ENCODE results near the gene FIS1.
"Not testable (repeated sequence)": the region's sequence is repeated elsewhere in the genome, so short reads cannot be mapped to it uniquely, and the experiment has no call there.

DNA sequence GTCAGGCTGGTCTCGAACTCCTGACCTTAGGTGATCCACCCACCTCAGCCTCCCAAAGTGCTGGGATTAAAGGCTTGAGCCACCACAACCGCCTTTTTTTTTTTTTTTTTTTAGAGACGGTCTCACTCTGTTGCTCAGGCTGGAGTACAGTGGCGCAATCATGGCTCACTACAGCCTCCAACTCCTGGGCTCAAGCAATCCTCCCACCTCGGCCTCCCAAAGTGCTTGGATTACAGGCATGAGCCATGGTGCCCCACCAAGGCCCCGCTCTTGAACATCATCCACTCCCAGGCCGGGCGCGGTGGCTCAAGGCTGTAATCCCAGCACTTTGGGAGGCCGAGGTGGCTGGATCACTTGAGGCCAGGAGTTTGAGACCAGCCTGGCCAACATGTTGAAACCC lies 45.4 kb downstream of the FIS1 start:
- TF ChIP-seq, protein P1, sequence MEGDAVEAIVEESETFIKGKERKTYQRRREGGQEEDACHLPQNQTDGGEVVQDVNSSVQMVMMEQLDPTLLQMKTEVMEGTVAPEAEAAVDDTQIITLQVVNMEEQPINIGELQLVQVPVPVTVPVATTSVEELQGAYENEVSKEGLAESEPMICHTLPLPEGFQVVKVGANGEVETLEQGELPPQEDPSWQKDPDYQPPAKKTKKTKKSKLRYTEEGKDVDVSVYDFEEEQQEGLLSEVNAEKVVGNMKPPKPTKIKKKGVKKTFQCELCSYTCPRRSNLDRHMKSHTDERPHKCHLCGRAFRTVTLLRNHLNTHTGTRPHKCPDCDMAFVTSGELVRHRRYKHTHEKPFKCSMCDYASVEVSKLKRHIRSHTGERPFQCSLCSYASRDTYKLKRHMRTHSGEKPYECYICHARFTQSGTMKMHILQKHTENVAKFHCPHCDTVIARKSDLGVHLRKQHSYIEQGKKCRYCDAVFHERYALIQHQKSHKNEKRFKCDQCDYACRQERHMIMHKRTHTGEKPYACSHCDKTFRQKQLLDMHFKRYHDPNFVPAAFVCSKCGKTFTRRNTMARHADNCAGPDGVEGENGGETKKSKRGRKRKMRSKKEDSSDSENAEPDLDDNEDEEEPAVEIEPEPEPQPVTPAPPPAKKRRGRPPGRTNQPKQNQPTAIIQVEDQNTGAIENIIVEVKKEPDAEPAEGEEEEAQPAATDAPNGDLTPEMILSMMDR (IDR thresholded peaks at IDR 0.05) = not testable (repeated sequence)
- TF ChIP-seq EP300, POLR2AphosphoS5, POLR2A (IDR thresholded peaks at IDR 0.05): not testable (repeated sequence)
